Adrenal gland (tissue), 12 donors: ENCODE measurements around the gene DENND4A. TPM values are rescaled to one million over a fixed set of nuclear protein-coding genes. Genes with fewer than 3 reads are reported as not detected.
"Not testable (repeated sequence)": the region's sequence is repeated elsewhere in the genome, so short reads cannot be mapped to it uniquely, and the experiment has no call there.

Experiments
- DNase-seq, 7 donors: peaks; one replicate each; pipeline ENCODE4 v3.0.0-alpha.2; 2019 to 2020
- H3K27ac ChIP-seq, 5 donors: fragments of 200-600 bp; sonication (generic) in 4 of 5; 1 replicate in 3 of 5; 2 replicates in 2 of 5; pipeline versions ENCODE4 v1.5.1 to v1.8.0; 2016 to 2020; ENCODE audit warnings: mild to moderate bottlenecking in 1 of 5
- H3K27me3 ChIP-seq: fragments of 200-600 bp; 2 replicates; pipeline ENCODE4 v1.8.0; 2021
- H3K36me3 ChIP-seq, 2 donors: fragments of 200-600 bp; replicated peaks in 1 of 2; 1 replicate in 1 of 2; 2 replicates in 1 of 2; pipeline versions ENCODE4 v1.5.1 to v1.8.0; 2018 to 2022
- H3K4me1 ChIP-seq, 2 donors: fragments of 200-600 bp; replicated peaks in 1 of 2; 1 replicate in 1 of 2; 2 replicates in 1 of 2; pipeline versions ENCODE4 v1.5.1 to v1.8.0; 2018 to 2021
- H3K4me3 ChIP-seq, 4 donors: fragments of 200-600 bp; sonication (generic) in 3 of 4; one replicate each; pipeline ENCODE4 v1.5.1; 2016 to 2018
- H3K9me3 ChIP-seq, 3 donors: fragments of 200-600 bp; sonication (generic) in 1 of 3; replicated peaks in 1 of 3; 1 replicate in 2 of 3; 2 replicates in 1 of 3; pipeline versions ENCODE4 v1.5.1 to v1.8.0; 2016 to 2021
- CTCF ChIP-seq, 6 experiments: fragments of 450-650 bp in 4 of 6; fragments of 200-600 bp in 2 of 6; sonication (generic) in 1 of 6; IDR thresholded peaks; 1 replicate in 5 of 6; 2 replicates in 1 of 6; pipeline versions ENCODE4 v1.5.1 to v1.8.0; 2016 to 2021; ENCODE audit warnings: antibody characterized with exemption in 6 of 6, mild to moderate bottlenecking in 2 of 6, moderate library complexity in 1 of 6
- POLR2A ChIP-seq, 2 donors: fragments of 450-650 bp; IDR thresholded peaks; one replicate each; pipeline ENCODE4 v1.6.1; 2017; ENCODE audit warnings: antibody characterized with exemption in 2 of 2, mild to moderate bottlenecking in 2 of 2, moderate library complexity in 1 of 2
- WGBS, 4 donors: extraction: QIAGEN DNeasy Blood & Tissue Kit in 2 of 4; methylation state at CpG; one replicate each; pipeline versions ENCODE4 v1.1.5 to v1.1.7; 2013 to 2017; 5-methylcytosine and 5-hydroxymethylcytosine counted together
- intact Hi-C, 2 donors: fragments of 100-400 bp; cut with DNase I; formaldehyde crosslinking; loops; one replicate each; pipeline versions ENCODE4 v1.14.1 to v1.15.0; 2022 to 2023
- polyA plus RNA-seq, 3 donors: library from polyadenylated mRNA; stranded (reverse); fragments of 200-250 nt in 2 of 3; fragments of 350-450 nt in 1 of 3; fragmentation: Illumina TruSeq in 1 of 3; extraction: RNeasy Lipid Tissue Mini Kit (QIAGEN cat#74804) in 1 of 3; gene quantifications; one replicate each; pipeline ENCODE4 v1.2.3, GENCODE V29; 2013 to 2014
- total RNA-seq, 9 donors: library from RNA; depleted of rRNA in 4 of 9; stranded (reverse); fragments of >200 nt in 4 of 9; fragments of 120-200 nt in 1 of 9; fragmentation: NEBNext Ultra II Directional in 1 of 9; extraction: Animal tissue kit (Norgen Biotek cat#: 25700) in 1 of 9; gene quantifications; one replicate each; pipeline versions ENCODE4 v1.1.0 to v1.2.4, GENCODE V29; 2013 to 2023
- donor health status: healthy with polysubstance abuse.
- donor health status: Bipolar disorder and iron deficiency.
- donor health status: DM: yes; HTN: yes; CAD: no.
- donor health status: DM: no; HTN: no; CAD: no.
- donor health status: DM: no; HTN: no; CAD: no.
- donor health status: DM: yes; HTN: yes; CAD: no.

The DENND4A gene
- total and polyA plus RNA-seq, 12 donors, result 12.9 to 51.8 (median 35.0) TPM

DNA sequence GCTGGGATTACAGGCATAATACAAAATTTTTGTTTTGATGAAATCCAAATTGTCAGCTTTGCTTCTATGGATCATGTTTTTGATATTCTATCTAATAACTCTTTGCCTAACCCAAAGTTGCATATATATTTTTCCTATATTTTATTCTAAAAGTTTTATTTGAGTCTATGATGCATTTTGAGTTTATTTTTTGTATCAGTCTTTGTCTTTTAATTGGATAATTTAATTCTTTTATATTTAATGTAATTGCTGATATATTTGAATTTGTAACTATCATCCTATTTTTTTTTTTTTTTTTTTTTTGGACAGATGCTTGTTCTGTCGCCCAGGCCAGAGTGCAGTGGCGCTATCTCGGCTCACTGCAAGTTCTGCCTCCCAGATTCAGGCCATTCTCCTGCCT, 19.7 kb upstream of the DENND4A start:
- H3K4me3 ChIP-seq, result no peak overlapping the region
- no peaks in the 10 kb centered on the region for H3K27me3 ChIP-seq
- no peak overlapping the region for H3K27ac ChIP-seq
- no peaks in the 10 kb centered on the region for H3K9me3 ChIP-seq
- no peak for TF ChIP-seq POLR2A (IDR thresholded peaks at IDR 0.05)
- TF ChIP-seq CTCF (IDR thresholded peaks at IDR 0.05), result no peak
- intact Hi-C loops, result no loop called here
- peak in 1 of 7 donors; percentile 6 for DNase-seq
- 89 to 100% (median 93%) methylated on average over 3 of the region's 3 CpGs for WGBS, 4 donors
- no peaks in the 10 kb centered on the region for H3K36me3 ChIP-seq
- H3K4me1 ChIP-seq, result peaks cover 0 to 1% of the 10 kb centered on the region in 2 donors

DNA sequence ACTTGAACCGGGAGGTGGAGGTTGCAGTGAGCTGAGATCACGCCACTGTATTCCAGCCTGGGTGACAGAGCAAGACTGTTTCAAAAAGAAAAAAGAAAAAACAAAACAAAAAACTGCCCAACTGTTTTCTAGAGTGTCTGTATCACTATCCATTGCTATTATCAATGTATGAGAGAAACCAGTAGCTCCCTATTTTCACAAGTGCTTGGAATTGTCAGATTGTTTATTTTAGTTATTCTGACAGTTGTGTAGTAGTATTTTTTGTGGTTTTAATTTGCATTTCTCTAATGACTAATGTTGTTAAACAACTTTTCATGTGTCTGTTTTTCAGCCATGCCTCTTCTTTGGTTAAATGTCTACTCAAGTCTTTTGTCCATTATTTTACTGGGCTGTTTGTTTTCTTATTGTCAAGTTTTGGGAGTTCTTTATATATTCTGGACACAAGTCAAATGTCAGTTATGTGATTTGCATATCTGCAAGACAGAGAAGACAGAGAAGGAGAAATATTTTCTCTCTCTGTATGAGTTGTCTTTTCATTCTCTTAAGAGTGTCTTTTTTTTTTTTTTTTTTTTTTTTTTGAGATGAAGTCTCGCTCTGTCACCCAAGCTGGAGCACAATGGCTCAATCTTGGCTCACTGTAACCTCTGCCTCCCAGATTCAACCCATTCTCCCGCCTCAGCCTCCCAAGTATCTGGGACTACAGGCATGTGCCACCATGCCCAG, 19.1 kb upstream of the DENND4A start:
- H3K4me1 ChIP-seq, H3K36me3 ChIP-seq, H3K27ac ChIP-seq, DNase-seq, H3K4me3 ChIP-seq, H3K9me3 ChIP-seq, H3K27me3 ChIP-seq, intact Hi-C loops: not testable (repeated sequence)
- WGBS, 4 donors, result 91 to 99% (median 96%) methylated on average over 4 of the region's 4 CpGs

DNA sequence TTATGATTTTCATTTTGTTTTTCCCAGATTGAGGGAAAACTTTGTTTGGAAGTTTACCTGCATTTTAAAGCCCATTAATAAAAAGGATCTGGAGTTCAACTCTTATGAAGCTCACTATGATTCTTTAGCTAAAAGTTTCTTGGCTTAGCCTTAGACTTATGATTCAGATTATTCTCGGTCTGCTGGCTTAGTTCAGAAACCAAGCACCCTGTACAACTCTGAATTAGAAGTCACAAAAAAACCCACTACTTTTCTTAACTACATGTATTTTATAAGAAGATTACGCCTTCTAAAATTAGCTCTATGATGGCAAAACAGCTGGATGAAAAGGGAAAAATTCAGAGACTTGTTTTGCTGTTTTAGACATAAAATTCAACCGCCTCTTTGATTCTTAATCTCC, 14.3 kb upstream of the DENND4A start:
- TF ChIP-seq CTCF (IDR thresholded peaks at IDR 0.05), result no peak
- no peak for TF ChIP-seq POLR2A (IDR thresholded peaks at IDR 0.05)
- Histone ChIP-seq H3K27me3 (no peaks in the 10 kb centered on the region), H3K36me3 (no peaks in the 10 kb centered on the region), H3K4me3 (no peak overlapping the region), H3K4me1 (peaks cover 8 to 31% of the 10 kb centered on the region in 2 donors), H3K9me3 (no peaks in the 10 kb centered on the region), H3K27ac (no peak overlapping the region)
- no peak for DNase-seq
- 46 to 80% (median 58%) methylated on average over 3 of the region's 3 CpGs for WGBS, 4 donors
- intact Hi-C loops, result no loop called here

- Histone ChIP-seq H3K4me3 (no peak overlapping the region), H3K4me1 (peaks cover 8 to 31% of the 10 kb centered on the region in 2 donors), H3K27me3 (no peaks in the 10 kb centered on the region), H3K36me3 (no peaks in the 10 kb centered on the region), H3K27ac (peak overlapping the region; percentile 50 to 85 (median 66)), H3K9me3 (no peaks in the 10 kb centered on the region)
- no peak for DNase-seq
- 66 to 79% (median 75%) methylated on average over 5 of the region's 5 CpGs for WGBS, 4 donors
- no peak for TF ChIP-seq CTCF (IDR thresholded peaks at IDR 0.05)
- no peak for TF ChIP-seq POLR2A (IDR thresholded peaks at IDR 0.05)
- intact Hi-C loops, result no loop called here
Measured at GRCh38 chr15:65805019-65805745, 13.1 kb upstream of the DENND4A start.
